ENCODE measurements around the gene XCL1. TPM values are rescaled to one million over a fixed set of nuclear protein-coding genes. Genes with fewer than 3 reads are reported as not detected.

Gene XCL1
- total RNA-seq, 1 experiment from 2014 or later, result not detected

DNA sequence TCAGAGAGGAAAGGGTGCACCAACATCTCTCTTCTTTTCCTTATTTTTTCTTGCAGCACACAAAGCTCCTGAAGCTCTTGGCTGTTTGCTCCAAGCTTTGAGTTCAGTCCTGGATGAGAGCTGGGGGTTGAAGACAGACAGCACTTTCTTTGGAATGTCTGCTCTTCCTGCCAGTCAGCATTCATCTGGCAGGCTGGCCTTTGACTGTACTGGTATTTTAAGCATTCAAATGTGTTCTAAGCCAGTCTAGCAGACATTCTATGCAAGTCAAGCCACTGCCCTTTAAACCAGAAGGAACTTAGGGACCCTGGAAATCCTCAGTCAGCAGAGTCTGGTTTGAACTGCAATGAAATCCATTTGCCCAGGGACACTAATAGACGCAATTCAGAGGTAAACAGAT, 45.0 kb downstream of the XCL1 start:
- H4K20me1 ChIP-seq (ENCODE audit: insufficient read depth), result no peaks in the 10 kb centered on the region
- no peak for TF ChIP-seq ZNF274 (IDR thresholded peaks at IDR 0.05; ENCODE audit: low read depth, low read length)
- no peak for TF ChIP-seq YY1 (IDR thresholded peaks at IDR 0.05; ENCODE audit: extremely low read depth, insufficient replicate concordance, low read depth, low read length)
- no peak for TF ChIP-seq POLR2A (IDR thresholded peaks at IDR 0.05; ENCODE audit: borderline replicate concordance, extremely low read depth, insufficient read depth, insufficient read length)
- TF ChIP-seq, protein P1, sequence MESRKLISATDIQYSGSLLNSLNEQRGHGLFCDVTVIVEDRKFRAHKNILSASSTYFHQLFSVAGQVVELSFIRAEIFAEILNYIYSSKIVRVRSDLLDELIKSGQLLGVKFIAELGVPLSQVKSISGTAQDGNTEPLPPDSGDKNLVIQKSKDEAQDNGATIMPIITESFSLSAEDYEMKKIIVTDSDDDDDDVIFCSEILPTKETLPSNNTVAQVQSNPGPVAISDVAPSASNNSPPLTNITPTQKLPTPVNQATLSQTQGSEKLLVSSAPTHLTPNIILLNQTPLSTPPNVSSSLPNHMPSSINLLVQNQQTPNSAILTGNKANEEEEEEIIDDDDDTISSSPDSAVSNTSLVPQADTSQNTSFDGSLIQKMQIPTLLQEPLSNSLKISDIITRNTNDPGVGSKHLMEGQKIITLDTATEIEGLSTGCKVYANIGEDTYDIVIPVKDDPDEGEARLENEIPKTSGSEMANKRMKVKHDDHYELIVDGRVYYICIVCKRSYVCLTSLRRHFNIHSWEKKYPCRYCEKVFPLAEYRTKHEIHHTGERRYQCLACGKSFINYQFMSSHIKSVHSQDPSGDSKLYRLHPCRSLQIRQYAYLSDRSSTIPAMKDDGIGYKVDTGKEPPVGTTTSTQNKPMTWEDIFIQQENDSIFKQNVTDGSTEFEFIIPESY (IDR thresholded peaks at IDR 0.05; ENCODE audit: extremely low read depth, insufficient replicate concordance, low read length), result no peak
- no peak for TF ChIP-seq ATF3 (IDR thresholded peaks at IDR 0.05)
- no peak for TF ChIP-seq SIN3A (IDR thresholded peaks at IDR 0.05; ENCODE audit: low read depth)
- no peak for TF ChIP-seq RAD21 (IDR thresholded peaks at IDR 0.05; ENCODE audit: low read depth)
- TF ChIP-seq MAX (IDR thresholded peaks at IDR 0.05), result no peak
- no peak for TF ChIP-seq EZH2phosphoT487 (IDR thresholded peaks at IDR 0.05; ENCODE audit: borderline replicate concordance)
- no peaks in the 10 kb centered on the region for H3K36me3 ChIP-seq (ENCODE audit: control insufficient read depth in 1 of 2, insufficient read depth in 2 of 2, low read length in 2 of 2)
- ATAC-seq, result no peak
- H3K4me1 ChIP-seq (ENCODE audit: control insufficient read depth in 1 of 2, insufficient read depth in 2 of 2, low read length in 2 of 2), result peaks cover 7 to 15% of the 10 kb centered on the region in 2 experiments; a peak in 3 of 4 replicates
- no peak overlapping the region for H3K4me2 ChIP-seq (ENCODE audit: low read length)
- H3K9me2 ChIP-seq (ENCODE audit: insufficient read depth), result no peaks in the 10 kb centered on the region
- no peak overlapping the region for H3K27ac ChIP-seq (ENCODE audit: low read depth, low read length)
- no peak overlapping the region for H2AFZ ChIP-seq (ENCODE audit: low read depth, low read length, poor library complexity, severe bottlenecking)
- H3K27me3 ChIP-seq (ENCODE audit: insufficient read depth, low read length), result no peaks in the 10 kb centered on the region
- intact Hi-C loops (cut with micrococcal nuclease), result loop anchor here (5.0 kb wide), 1 partner anchor 486 kb away; the partner anchor contains the start of gene ATP1B1
- no peak overlapping the region for H3K9ac ChIP-seq (ENCODE audit: low read length)
- ChIA-PET POLR2A (no interaction called here), CTCF (interaction anchor here (1.5 to 2.4 kb wide), 2 partner anchors 13 to 18 kb away, joined by 4 to 6 read pairs; no protein-coding TSS in a partner anchor), RAD21 (ENCODE audit: low non-redundant PET in 1 of 2, low total read pairs in 2 of 2, uncharacterized antibody in 2 of 2, unreplicated experiment in 2 of 2) (interaction anchor here in 1 of 2 experiments (0.6 kb wide), 1 partner anchor 493 kb away, joined by 4 read pairs; no protein-coding TSS in a partner anchor)
- no peaks in the 10 kb centered on the region for H3K9me3 ChIP-seq (ENCODE audit: control insufficient read depth in 1 of 2, insufficient read depth in 1 of 2, low read depth in 1 of 2, low read length in 2 of 2)
- no peak for DNase-seq (ENCODE audit: low read depth, low spot score)
- BruUV-seq (replicated peaks), result no TSS peak
- H3K4me3 ChIP-seq (replicated peaks in 1 of 2; ENCODE audit: low read depth in 1 of 2, low read length in 2 of 2), result no peak overlapping the region
- no peaks in the 10 kb centered on the region for H3K79me2 ChIP-seq (ENCODE audit: insufficient read depth, low read length)
